GM21423 (cell line): ENCODE results near the gene MIP.
"Not testable (repeated sequence)": the region's sequence is repeated elsewhere in the genome, so short reads cannot be mapped to it uniquely, and the experiment has no call there.

Source experiments
- ATAC-seq: cut with Tn5 transposase; IDR thresholded peaks from one replicate; pipeline ENCODE4 v1.9.1; 2021; ENCODE audit warnings: mild to moderate bottlenecking, moderate library complexity; ENCODE audit not compliant: unreplicated experiment

The MIP gene

DNA sequence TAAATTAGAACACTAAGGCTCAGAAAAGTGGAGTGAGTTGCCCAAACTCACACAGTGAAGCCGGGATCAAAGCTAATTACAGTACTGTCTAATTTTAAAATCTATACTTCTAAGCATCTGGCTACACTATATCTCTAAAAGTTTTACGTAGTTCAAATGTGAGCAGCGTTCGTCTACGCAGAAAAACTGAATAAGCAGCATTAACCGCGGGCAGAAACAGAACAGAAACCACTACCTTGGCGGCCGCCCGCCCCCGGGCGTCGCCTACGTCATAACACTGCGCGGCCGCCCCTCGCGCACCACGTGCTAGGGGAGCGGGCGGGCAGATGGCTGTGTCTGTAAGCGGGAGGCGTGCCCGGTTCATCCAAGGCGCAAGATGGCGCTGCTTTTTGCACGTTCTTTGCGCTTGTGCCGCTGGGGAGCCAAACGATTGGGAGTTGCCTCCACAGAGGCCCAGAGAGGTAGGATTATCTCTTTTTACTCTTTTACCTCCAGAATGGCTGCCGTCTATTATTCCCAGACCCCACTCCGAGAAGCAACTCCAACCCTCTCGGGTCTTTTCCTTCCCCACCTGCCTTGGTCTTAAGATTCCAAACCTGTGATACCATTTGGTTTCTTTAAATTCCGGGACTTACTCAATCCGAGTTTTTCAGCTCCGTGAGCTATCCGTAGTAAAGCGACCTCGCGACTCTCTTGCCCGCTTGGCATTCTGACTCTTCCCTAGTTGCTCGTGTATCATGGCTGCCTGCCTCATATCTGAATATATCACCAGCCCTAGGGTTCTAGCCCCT is 14.0 kb upstream of the MIP start, which contains the start of gene SPRYD4:
SPRYD4 (plus strand) TSS at position 363 of the 791 bp plus-strand sequence; CDS start at position 377, 14 bp downstream.
- ATAC-seq: peak; percentile 89

DNA sequence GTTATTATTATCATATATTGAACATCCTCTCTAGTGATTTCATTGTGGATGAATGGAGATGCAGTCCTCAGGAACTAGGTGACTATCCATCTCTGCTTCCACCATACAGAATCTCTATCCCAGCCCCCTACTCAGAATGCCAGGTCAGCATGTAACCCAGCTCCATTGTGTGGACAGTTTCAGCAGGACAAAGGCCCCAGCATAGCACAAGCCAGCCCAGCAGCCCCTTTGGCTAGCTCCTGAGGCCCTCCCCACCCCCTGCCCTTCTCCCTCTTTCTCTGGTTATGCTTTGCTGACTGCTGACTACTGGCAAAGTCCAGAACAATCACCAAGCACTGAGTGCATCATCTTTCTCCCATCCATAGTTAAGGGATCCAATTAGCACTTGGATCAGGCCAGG is 8.1 kb upstream of the MIP start:
- ATAC-seq: no peak

DNA sequence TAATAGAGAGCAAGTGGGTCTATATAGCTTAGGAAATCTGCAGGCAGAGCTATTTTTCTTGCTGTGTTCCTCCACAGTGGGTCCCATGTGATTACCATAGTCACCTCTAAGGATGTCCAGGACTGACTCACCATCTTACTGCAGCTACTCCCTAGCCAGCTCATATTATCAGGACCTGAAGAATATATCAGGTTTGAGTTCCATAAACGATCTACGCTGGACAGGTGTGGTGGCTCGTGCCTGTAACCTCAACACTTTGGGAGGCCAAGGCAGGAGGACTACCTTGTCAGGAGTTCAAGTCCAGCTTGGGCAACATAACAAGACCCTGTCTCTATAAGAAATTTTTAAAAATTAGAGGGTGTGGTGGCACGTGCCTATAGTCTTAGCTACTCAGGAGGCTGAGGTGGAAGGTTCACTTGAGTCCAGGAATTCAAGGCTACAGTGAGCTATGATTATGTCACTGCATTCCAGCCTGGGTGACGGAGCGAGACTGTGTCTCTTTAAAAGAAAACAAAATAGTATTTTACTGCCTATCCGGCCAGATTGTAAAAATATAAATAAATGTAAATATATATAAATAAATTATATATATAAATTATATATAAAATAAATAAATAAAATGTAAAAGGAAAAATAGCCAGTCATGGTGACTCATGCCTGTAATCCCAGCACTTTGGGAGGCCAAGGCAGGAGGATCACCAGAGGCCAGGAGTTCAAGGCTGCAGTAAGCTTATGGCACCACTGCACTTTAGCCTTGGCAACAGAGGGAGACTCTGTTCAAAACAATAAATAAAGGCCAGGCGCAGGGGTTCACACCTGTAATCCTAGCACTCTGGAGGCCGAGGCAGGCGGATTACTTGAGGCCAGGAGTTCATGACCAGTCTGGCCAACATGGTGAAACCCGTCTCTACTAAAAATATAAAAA is 7.0 kb upstream of the MIP start:
- ATAC-seq: no peak

DNA sequence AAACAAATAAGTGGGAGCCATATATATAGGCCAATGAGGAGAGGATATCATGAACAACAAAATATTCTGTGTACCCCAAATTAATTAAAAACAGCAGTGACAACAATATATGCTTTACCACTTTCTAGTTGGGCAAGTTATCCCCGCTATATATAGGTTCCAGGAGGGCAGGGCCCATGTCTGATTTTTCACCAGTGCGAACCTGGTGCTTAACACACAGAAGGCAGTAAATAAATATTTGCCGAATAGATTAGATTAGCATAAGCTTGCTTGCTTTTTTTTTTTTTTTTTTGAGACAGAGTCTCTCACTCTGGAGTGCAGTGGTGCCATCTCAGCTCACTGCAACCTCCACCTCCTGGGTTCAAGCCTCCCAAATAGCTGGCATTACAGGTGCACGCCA is 3.4 kb upstream of the MIP start:
- ATAC-seq: no peak

DNA sequence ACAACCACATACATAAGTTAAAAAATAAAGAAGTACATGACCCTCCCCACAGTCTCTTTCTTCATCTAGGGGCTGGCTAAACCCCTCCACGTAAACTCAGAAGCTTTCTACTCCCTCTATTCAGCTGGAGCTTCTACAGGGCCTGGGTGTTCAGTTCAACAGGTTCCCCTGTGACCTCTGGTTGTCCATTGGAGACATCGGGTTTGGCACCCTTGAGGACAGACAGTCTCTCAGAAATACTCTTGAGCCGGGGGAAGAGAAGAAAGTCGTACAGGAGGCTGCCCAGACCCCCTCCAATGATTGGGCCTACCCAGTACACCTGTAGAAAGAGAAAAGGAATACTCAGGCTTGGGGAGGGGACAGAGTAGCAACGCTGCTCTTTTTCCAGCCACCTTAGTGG is 3.3 kb downstream of the MIP start:
- ATAC-seq: no peak

DNA sequence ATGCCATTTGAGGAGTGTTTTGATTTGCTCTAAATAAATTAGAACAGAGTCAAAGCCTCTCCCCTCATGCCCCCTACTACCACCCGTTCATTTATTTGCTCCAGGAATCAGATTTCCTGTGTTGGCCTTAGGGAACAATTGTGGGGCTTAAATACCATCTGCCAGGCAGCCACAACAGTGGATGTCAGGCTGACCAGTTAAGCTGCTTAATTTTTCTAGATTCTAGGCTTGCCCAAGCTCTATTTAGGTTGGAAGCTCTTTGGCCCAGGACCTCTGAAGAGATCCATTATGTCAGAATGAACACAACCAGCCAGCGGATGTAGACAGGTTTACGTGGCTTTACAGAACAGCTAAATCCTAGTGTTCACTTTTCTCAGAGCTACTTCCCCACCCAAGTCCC is 4.2 kb downstream of the MIP start:
- ATAC-seq: no peak

DNA sequence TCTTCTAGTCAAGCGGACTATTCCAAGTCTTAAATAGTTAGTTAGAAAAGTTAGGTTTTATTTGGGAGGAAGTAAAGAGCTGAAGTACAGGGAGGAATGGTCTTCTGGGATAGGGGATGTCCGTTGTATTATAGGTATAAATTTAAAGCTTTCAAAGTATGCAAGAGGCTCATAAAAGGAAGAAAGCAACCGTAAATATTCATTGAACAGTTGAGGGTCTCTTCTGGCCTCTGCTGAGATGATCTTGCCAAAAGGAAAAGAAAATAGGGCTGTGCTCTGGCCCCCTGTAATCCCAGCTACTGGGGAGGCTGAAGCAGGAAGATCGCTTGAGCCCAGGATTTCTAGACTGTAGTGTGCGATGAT is 4.9 kb downstream of the MIP start:
- no peak for ATAC-seq

DNA sequence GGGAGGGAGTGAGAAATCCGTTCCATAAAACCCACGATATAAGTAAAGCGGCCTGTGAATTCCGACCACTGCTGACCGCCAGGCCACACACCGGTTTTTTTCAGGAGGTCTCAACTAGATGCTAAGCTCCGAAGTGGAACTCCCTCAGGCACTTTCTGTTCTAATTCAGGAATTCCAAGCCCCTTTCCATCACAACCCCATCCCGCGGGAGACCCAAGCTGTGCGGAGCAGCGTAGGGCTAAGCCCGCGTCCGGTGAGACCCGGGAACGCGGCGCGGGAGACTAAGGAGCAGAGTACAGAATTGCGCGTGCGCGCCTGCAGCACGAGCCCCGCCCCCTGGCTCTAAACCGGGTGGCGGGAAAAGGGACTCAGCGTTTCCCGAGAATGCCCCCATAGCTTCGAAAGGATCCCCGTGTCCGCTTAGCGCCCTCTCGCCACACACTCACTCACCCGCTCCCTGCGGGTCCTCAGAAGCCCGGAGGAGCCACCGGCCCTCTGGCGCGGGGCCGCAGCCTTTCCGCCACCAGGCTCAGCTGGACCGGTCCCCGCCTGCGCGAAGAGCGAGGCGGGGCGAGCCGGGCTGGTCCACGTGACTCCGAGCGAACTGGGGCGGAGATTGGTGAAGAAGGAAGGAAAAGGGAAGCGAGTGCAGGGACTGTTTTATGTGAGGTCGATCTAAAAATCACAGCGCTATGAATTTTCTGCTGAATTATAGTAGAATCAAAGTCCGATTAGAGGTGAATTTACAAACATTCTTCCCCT is 5.4 kb downstream of the MIP start, which contains the start of gene TIMELESS:
TIMELESS (minus strand) TSS at position 567 of the 762 bp plus-strand sequence. CDS start 15,256 bp downstream, outside the sequence.
- ATAC-seq: peak; percentile 94

DNA sequence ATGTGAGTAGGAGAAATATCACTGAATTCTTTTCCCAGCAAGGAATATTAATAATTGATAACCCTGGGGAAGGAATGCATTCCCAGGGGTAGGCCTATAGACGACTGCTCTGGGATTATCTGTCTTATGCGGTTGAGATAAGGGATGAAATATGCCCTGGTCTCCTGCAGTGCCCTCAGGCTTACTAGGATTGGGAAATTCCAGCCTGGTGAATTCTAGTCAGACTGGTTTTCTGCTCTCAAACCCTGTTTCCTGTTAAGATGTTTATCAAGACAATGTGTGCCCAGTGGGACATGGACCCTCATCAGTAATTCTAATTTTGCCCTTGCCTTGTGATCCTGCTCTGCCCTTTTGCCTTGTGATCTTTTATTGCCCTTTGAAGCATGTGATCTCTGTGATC is 11.2 kb downstream of the MIP start:
- not testable (repeated sequence) for ATAC-seq

DNA sequence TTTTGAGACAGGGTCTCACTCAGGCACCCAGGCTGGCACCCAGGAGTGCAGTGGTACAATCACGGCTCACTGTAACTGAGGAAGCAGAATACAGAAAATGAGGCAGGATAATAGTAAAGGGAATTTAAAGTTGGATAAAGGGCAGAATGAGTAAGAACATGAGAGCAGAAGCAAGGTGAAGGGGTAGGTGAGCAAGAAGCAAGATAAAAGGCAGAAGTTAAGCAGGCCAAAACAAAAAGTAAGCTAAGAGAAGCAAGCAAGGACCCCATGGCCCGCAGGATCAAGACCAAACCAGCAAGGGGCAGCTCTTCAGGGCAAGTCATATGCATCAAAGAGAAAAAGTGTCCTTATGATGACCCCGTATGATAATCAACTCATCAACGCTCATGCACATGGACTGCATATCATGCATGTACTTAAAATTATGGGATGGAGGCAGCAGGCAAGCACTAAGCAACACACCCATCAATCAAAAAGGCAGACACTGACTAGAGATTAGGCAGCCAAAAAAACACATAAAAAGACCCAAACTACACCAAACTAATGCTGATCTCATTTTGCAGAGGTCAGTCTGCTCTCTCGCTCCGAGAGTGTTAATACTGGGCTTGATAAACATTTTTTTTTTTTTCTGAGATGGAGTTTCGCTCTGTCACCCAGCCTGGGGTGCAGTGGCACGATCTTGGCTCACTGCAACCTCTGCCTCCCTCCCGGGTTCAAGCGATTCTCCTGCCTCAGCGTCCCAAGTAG is 16.9 kb downstream of the MIP start:
- no peak for ATAC-seq

DNA sequence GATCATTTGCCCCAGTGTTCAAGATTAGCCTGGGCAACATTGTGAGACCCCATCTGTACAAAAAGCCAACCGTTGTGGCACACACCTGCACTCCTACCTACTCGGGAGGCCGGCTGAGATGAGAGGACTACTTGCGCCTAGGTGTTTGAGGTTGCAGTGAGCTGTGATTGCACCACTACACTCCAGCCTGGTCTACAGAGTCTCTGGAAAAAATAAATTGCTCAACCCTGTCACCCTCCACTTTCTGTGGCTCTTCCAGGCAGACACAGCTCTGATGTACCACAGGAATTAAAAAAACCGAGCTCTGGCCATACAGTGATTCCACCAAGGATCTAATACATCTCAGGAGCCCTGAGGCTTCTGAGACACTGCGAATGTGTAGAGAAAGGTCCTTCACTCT is 19.6 kb downstream of the MIP start:
- no peak for ATAC-seq

DNA sequence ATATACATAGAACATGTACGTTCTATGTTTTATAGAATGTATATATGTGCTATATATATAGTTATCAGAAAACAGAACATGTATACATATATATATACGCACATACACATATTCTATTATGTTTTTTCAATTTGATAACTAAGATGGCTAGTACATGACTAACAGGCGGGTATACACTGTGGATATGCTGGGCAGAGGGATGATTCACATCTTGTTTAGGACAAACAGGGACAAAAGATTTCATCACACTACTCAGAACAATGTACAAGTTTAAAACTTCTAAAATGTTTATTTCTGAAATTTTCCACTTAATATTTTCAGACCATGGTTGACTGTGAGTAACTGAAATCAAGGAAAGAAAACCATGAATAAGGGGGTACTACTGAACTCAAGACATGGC is 22.6 kb downstream of the MIP start:
- no peak for ATAC-seq

DNA sequence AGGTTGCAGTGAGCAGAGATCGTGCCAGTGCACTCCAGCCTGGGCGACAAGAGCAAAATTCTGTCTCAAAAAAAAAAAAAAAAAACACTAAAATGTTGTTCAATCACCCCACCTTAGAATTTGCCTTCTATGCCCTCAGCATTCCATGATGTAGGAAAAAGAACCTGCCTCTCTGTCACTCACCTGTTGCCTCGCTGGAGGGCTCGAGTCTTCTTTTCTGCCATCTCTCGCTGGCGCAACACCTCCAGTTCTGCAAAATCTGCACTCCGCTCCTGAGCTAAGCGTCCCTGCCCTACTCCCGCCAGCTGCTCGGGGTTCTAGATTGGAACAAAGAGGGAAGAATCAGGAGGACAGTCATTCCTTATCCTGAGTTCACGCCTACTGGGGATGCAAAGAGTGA is 23.2 kb downstream of the MIP start:
- no peak for ATAC-seq

DNA sequence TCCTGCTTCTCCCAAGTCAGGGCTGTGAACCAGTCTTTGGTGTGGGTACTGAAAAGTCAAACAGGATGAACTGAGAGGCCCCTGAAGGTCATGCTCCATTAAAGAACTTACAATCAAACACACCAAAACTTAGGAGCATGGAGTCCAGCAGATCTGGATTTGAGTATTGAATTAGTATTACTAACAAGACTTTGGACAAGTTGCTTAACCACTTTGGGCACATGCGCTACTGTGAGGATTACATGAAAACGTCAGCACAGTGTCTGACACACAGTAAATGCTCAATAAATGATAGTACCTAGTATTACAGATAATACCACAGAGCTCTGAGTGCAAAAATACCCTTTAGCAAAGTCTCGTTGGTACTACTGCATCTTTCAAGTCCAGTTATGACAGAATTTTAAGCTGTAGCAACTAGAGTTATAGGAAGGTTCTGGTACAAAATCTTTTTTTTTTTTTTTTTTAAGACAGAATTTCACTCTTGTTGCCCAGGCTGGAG is 28.5 kb downstream of the MIP start:
- no peak for ATAC-seq

DNA sequence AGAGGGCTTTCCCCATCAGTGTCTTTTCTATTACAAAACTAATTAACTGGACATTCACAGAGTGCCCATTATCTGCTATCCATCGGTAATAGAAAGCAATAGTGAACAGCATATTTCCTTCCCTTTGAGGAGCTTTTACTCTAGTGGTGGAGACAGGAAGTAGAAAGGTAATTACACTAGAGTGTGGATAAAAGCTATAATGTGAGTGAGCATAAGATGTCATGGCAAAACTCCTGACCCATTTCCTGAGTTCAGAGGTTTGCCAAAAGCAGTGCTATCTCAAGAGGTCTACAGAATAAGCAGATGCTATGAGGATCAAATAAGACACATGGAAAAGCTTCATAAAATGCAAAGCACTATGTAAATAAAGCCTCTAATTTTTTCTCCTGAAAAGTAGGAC is 29.3 kb downstream of the MIP start:
- ATAC-seq: no peak

DNA sequence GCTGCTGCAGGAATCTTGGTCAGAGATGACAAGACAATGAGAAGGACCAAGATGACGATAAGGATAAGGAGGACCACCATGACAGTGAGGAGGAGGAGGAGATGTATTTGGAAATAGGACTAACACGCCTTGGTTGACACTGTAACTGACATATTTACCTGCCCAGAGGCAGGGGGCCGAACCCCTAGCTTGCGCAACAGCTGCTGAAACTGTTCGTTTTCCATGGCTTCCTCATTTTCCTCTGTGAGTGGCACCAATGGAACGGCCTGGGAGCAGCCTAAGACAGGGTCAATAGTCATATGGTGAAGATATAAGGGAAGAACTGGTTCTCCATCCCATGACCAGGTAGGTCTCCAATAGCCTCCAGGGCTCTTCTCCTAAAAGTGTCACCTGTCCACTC is 34.0 kb downstream of the MIP start:
- no peak for ATAC-seq

DNA sequence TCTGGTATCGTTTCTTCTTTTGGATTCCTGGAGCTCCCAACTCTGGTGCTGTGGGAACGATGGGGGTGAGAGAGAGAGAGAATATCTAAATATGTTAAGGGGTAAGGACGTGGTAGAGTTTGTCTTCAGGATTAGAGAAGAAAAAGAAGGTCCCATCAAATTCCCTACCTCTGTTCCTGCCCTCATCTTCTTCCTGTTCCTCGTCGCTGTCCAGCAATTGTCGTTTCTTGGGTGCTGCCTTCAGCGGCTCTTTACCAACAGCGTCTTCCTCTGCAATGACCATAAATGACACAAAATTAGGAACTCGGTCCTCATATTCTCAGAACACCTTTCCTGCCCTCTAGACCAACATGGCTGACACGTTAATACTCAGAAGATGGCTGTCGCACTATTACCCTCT is 36.7 kb downstream of the MIP start:
- ATAC-seq: no peak

DNA sequence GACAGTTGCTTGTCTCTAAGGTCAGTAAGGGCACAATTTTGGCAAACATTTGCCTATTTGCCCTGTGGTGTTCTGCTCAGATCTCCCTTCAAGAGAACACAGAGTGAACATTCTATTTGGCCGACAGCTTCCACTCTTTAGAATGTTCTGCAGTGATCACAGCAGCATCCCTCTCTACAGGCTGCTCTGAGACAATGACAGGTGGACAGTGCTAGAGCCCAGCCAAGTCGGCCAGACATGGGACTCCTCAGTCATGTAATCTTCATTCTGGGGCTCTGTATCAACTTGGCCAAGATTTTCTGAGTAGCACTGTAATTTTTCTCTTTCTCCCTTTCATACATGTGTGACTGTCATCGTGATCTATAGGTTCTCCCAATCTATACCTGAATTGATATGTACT is 40.1 kb downstream of the MIP start:
- ATAC-seq: no peak

DNA sequence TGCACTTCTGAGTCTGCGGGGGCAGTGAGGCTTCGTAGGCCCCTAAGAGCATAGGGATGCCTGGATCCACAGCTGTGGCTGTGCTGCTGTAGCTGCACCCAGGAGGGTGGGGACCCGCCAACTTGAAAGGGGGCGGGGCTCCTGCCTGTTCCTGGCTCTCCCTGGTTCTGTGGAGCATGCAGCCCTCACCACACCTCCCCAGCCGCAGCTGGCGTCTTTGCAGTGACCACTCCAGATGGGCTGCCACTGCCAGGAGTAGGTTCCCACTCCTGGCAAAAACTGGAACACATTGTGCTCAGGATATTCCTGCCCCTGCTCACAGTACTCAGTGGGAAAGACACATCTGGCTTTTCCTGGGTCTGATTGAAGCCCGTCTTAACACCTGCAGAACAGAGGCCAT is 41.1 kb downstream of the MIP start:
- no peak for ATAC-seq
